Measurements from ENCODE around the gene COL16A1. TPM values are rescaled to one million over a fixed set of nuclear protein-coding genes. Genes with fewer than 3 reads are reported as not detected.

Gene COL16A1
- total RNA-seq, 2 experiments from 2014 or later, result 0.09 TPM; not detected in 1

DNA sequence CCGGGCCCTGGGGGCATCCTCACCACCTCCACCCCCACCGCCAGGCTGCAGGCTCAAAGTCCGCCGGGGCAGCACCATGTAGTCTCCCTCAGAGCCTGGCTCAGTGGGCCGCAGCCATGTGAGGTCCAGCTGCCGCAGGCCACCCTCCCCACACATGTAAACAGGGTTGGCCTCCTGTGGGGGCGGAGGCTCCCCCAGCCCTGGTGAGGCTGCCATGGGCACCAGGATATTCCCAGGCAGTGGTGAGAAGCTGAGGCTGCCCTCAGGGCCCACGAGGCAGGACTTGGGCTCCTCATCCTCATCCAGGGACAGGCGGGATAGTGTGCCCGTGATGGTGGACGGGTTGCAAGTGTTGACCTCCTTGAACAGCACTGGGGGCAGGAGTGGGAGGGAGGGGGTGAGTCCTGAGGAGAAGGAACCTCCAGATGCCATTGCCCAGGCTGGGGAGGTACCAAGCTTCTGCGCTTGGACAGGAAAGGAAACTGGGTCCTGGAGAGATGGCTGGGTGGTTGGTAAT, 27.3 kb upstream of the COL16A1 start:
- intact Hi-C loops (cut with DNase I, micrococcal nuclease), result no loop called here
- ATAC-seq (no peak), DNase-seq (no peak)
- Mint-ChIP-seq H3K27ac (no peak overlapping the region), H3K27me3 (no peaks in the 10 kb centered on the region), H3K9me3 (ENCODE audit: low read depth) (no peaks in the 10 kb centered on the region), H3K4me3 (no peak overlapping the region), H3K36me3 (ENCODE audit: low read depth) (no peaks in the 10 kb centered on the region), H3K4me1 (peaks cover 3% of the 10 kb centered on the region)
- ChIA-PET POLR2A (no interaction called here), CTCF (interaction anchor here (1.6 kb wide), 1 partner anchor 28 kb away, joined by 4 read pairs; no protein-coding TSS in a partner anchor)

DNA sequence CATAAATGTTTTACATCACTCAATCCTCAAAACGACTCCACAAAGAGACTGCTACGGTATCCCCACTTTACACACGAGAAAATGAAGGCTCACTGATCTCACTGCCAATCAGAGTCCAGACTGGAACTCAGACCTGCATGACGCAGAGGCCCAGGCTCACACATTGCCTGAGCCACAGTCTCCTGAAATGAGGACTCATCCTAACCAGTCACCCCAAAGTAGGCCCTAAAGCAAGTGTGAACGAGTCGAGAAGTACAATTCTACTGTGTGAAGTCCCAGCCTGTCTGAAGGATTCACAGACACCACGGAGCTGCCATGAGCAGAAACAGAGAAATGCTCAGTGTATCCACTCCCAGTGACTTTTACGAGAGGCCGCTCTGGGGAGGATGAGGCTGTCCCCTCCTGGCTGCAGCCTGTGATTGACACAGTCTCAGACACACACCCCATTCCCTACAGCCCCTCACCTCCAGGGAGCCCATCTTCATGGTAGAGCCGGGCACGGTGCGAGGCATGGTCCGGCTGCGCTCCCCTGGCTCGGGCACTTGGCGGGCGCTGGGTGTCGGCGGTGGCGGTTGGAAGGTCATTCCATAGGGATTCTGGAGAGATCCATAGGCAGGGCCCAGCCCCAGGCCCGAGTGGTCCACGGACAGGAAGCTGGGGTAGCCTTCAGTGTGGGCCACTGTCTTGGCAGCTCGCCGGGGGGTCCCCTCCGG, 26.7 kb upstream of the COL16A1 start:
- intact Hi-C loops (cut with DNase I, micrococcal nuclease), result no loop called here
- CTCF ChIA-PET, result no interaction called here
- no peaks in the 10 kb centered on the region for H3K27me3 Mint-ChIP-seq
- ATAC-seq (no peak), DNase-seq (no peak)
- H3K36me3 Mint-ChIP-seq (ENCODE audit: low read depth), result no peaks in the 10 kb centered on the region
- H3K4me1 Mint-ChIP-seq, result no peaks in the 10 kb centered on the region
- no peak overlapping the region for H3K4me3 Mint-ChIP-seq
- POLR2A ChIA-PET, result no interaction called here
- no peak overlapping the region for H3K27ac Mint-ChIP-seq
- H3K9me3 Mint-ChIP-seq (ENCODE audit: low read depth), result no peaks in the 10 kb centered on the region

DNA sequence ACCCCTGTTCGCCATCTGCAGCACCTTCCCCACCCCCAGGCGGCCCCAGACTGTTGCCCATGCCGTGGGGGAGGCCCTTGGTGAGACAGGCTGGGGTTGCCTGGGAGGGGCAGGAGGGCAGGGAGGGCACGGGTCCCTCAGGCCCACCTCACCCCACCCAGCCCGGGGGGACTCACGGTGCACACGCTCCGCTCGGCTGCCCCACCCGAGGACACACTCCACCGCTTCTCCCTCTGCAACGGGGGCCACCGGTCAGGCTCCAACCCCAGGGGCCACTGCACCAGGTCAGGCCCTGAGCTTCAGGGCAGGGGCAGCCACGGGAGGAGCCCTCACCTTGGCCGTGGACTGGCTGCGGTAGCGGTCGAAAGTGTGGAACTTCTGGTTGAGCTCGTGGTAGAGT, 24.0 kb upstream of the COL16A1 start:
- Mint-ChIP-seq H3K36me3 (ENCODE audit: low read depth) (no peaks in the 10 kb centered on the region), H3K4me1 (no peaks in the 10 kb centered on the region), H3K27ac (no peak overlapping the region), H3K9me3 (ENCODE audit: low read depth) (no peaks in the 10 kb centered on the region), H3K27me3 (no peaks in the 10 kb centered on the region), H3K4me3 (no peak overlapping the region)
- POLR2A ChIA-PET, result no interaction called here
- intact Hi-C loops (cut with DNase I, micrococcal nuclease), result no loop called here
- DNase-seq (no peak), ATAC-seq (no peak)
- CTCF ChIA-PET, result no interaction called here

DNA sequence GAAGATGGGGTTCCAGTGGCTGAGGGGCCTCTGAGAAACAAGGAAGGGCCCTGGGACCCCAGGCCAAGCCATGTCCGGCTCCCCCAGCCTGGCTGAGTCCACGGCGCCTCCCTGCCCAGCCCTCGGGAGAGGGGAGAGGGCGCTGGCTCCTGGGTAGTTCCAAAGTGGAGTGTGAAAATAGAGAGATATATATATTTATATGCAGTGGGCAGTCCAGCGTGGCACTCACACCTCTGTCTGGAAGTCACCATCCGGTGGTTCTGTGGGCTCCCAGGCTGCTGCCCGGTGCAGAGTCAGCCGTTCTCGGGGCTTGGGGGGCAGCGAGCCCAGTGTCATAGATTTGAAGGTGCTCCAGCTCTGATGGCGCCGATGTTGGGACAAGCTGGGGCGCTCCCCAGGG, 23.4 kb upstream of the COL16A1 start:
- Mint-ChIP-seq H3K27me3 (peaks cover 3% of the 10 kb centered on the region), H3K27ac (no peak overlapping the region), H3K9me3 (ENCODE audit: low read depth) (no peaks in the 10 kb centered on the region), H3K36me3 (ENCODE audit: low read depth) (no peaks in the 10 kb centered on the region), H3K4me1 (no peaks in the 10 kb centered on the region), H3K4me3 (no peak overlapping the region)
- POLR2A ChIA-PET, result no interaction called here
- intact Hi-C loops (cut with DNase I, micrococcal nuclease), result no loop called here
- DNase-seq (no peak), ATAC-seq (no peak)
- CTCF ChIA-PET, result no interaction called here

DNA sequence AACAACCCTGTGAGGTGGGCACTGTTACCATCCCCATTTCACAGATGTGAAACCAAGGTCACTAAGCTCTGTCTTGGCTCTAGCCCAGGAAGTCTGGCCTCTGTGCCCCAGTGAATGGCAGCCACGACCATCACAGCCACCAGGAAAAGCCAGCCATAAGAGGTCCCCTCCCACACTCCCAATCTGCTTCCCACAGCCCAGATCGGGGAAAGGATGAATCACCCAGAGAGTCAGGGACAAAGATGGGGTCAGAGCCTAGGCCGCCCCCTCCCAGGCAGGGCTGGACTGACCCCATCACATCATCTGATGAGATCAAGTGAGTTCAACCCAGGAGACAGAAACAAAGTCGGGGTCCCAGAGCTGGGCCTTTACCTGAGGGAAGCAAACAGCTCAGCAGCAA, 22.9 kb upstream of the COL16A1 start:
- Mint-ChIP-seq H3K4me3 (no peak overlapping the region), H3K4me1 (no peaks in the 10 kb centered on the region), H3K36me3 (ENCODE audit: low read depth) (no peaks in the 10 kb centered on the region), H3K27me3 (peaks cover 5% of the 10 kb centered on the region), H3K9me3 (ENCODE audit: low read depth) (no peaks in the 10 kb centered on the region), H3K27ac (no peak overlapping the region)
- intact Hi-C loops (cut with DNase I, micrococcal nuclease), result no loop called here
- POLR2A ChIA-PET, result no interaction called here
- no peak for ATAC-seq
- CTCF ChIA-PET, result interaction anchor here (1.2 kb wide), 1 partner anchor 62 kb away, joined by 5 read pairs; no protein-coding TSS in a partner anchor
- DNase-seq, result no peak

DNA sequence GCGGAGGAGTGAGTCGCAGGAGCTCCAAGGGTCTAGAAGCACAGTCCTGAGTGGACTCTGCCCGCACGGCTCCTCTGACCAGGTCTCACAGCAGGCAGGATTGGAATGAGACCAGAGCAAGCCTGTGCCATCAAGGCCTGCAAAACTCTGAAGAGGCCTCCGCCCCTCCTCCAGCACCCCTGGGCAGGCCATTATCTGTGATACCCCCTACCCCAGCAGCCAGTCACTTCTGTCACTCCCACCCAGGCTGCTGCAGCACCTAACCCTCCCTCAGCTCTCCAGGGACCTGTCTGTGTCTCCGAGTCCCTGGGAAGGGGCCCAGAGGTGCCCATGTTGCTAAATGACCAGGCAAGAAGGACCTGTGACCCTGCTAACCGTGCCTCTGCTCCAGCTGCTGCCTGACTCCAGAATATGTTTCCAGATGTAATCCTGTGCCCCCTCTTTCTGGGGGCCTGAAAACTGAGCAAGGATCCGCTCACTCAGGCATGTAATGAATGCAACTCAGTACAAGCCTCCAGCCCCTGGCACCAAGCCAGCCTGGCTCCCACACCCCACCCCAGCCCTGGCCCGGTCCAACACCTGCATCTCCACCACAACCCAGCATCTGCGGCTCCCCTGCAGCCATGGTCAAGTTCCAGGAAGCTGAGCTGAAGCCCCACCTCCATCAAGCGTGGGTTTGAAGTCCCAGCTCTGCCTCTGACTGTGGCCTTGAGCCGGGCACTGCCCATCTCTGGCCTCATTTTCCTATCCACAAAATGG, 22.1 kb upstream of the COL16A1 start:
- H3K36me3 Mint-ChIP-seq (ENCODE audit: low read depth), result no peaks in the 10 kb centered on the region
- DNase-seq, result no peak
- H3K9me3 Mint-ChIP-seq (ENCODE audit: low read depth), result no peaks in the 10 kb centered on the region
- ChIA-PET POLR2A (no interaction called here), CTCF (interaction anchor here (1.0 to 1.2 kb wide), 2 partner anchors 14 to 63 kb away, joined by 3 to 5 read pairs; no protein-coding TSS in a partner anchor)
- peaks cover 5% of the 10 kb centered on the region for H3K27me3 Mint-ChIP-seq
- intact Hi-C loops (cut with DNase I, micrococcal nuclease), result no loop called here
- ATAC-seq, result no peak
- H3K4me3 Mint-ChIP-seq, result no peak overlapping the region
- H3K27ac Mint-ChIP-seq, result no peak overlapping the region
- no peaks in the 10 kb centered on the region for H3K4me1 Mint-ChIP-seq

DNA sequence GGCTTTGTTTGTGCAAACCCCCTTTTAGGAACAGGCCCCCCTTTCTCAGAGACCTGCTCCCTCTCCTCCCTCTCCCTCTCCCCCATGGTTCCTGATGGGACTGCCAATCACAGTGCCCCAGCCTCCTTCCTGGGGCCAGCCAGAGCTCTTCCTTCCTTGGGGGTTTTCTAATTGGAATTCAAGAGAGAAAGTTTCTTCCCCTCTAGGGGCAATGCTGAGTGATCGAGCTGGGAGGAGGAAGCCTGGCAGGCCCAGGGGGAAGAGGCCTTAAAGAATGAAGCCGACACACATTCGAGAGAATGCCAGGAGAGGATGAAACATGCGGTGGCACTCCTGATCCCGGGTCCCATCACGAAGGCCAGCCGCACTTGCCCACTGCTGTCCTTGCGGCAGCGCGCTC, 21.3 kb upstream of the COL16A1 start:
- H3K9me3 Mint-ChIP-seq (ENCODE audit: low read depth), result no peaks in the 10 kb centered on the region
- H3K36me3 Mint-ChIP-seq (ENCODE audit: low read depth), result no peaks in the 10 kb centered on the region
- DNase-seq (no peak), ATAC-seq (no peak)
- no peak overlapping the region for H3K4me3 Mint-ChIP-seq
- ChIA-PET CTCF (interaction anchor here (1.0 kb wide), 1 partner anchor 13 kb away, joined by 3 read pairs; no protein-coding TSS in a partner anchor), POLR2A (no interaction called here)
- intact Hi-C loops (cut with DNase I, micrococcal nuclease), result no loop called here
- H3K27me3 Mint-ChIP-seq, result peaks cover 5% of the 10 kb centered on the region
- no peak overlapping the region for H3K27ac Mint-ChIP-seq
- H3K4me1 Mint-ChIP-seq, result no peaks in the 10 kb centered on the region

DNA sequence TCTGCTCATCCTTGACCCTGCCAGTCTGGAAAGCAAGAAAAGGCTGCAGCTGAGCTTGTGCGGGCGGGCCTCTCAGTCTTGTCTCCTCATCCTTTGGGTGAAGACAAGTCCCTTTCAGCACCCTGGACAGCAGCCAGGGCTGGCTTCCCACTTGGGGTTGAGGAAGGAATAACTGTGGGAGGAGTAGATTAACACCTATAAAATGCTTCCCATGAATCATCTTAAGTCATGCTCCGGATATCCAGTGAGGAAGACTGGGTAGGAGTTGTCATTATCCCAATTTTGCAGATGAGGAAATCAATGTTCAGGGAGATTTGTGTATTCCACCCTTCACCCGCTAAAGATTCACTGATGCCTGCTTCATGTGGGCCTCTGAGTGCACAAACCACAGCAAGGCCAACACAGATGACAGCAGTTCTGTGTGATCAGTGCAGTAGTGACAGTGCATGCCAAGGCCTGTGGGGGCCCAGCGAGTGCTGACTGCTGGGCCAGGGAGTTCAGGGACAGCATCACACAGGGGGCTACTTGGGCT, 20.1 kb upstream of the COL16A1 start:
- H3K9me3 Mint-ChIP-seq (ENCODE audit: low read depth), result no peaks in the 10 kb centered on the region
- intact Hi-C loops (cut with DNase I, micrococcal nuclease), result no loop called here

DNA sequence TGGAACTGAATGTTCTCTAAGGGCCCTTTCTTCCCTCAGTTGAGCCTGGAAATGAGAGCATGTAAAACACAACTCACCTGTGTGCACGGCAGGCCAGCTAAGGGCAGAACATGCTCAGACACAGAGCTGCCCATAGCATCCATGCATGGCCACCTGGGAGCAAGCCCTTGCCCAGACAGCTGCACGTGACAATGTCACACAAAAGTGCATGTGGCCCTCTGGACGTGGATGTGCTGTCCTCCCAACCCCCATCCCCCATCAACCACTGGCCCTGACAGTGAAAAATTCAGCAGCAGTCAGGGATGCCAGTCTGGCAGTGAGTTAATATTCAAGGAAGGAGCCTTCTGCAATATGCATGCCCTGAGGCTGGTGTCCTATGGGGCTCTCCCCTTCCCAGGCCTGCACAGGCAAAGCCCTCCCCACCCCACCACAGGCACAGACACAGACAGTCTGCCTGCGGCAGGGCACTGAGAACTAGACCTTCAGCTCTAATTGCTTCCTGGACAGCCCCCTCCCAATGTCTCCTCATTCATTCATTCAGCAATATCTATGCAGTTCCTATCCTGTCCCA, 14.6 kb upstream of the COL16A1 start:
- DNase-seq, result no peak
- ChIA-PET CTCF (interaction anchor here (0.7 to 1.7 kb wide), 4 partner anchors 27 to 1173 kb away, joined by 3 to 7 read pairs (median 3); no protein-coding TSS in a partner anchor), POLR2A (no interaction called here)
- Mint-ChIP-seq H3K36me3 (ENCODE audit: low read depth) (no peaks in the 10 kb centered on the region), H3K9me3 (ENCODE audit: low read depth) (no peaks in the 10 kb centered on the region), H3K4me1 (peaks cover 12% of the 10 kb centered on the region), H3K27me3 (peaks cover 36% of the 10 kb centered on the region), H3K27ac (no peak overlapping the region), H3K4me3 (no peak overlapping the region)
- no peak for ATAC-seq
- intact Hi-C loops (cut with DNase I, micrococcal nuclease), result no loop called here

More for the DNA sequence above, 20.1 kb upstream of the COL16A1 start:
- DNase-seq (peak; percentile 78), ATAC-seq (no peak)
- Mint-ChIP-seq H3K4me1 (no peaks in the 10 kb centered on the region), H3K27ac (no peak overlapping the region), H3K27me3 (peaks cover 5% of the 10 kb centered on the region), H3K36me3 (ENCODE audit: low read depth) (no peaks in the 10 kb centered on the region), H3K4me3 (no peak overlapping the region)
- ChIA-PET CTCF (no interaction called here), POLR2A (no interaction called here)

DNA sequence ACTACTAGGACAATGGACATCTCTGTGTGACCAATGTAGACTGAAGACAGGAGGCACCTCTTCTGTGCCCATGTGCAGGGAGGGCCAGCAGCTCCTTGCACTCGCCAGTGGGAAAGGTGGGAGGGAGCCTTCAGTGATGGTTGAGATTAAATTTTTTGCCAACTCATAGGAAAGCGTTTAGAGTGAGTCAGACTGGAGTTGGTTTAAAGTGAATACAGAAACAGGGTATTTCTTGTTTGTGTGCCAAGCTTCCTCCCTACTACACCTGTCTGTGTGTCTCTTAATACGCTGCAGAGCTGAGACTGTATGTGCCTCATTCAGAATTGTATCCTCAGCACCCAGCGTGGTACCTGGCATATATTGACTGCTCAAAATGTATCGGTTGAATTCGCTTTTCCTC, 13.5 kb upstream of the COL16A1 start:
- ATAC-seq (no peak), DNase-seq (no peak)
- intact Hi-C loops (cut with DNase I, micrococcal nuclease), result no loop called here
- Mint-ChIP-seq H3K4me1 (peaks cover 12% of the 10 kb centered on the region), H3K9me3 (ENCODE audit: low read depth) (no peaks in the 10 kb centered on the region), H3K4me3 (no peak overlapping the region), H3K27me3 (peaks cover 41% of the 10 kb centered on the region), H3K27ac (no peak overlapping the region), H3K36me3 (ENCODE audit: low read depth) (no peaks in the 10 kb centered on the region)
- ChIA-PET POLR2A (no interaction called here), CTCF (interaction anchor here (0.6 to 1.7 kb wide), 11 partner anchors 12 to 1174 kb away, joined by 3 to 7 read pairs (median 3); no protein-coding TSS in a partner anchor)

DNA sequence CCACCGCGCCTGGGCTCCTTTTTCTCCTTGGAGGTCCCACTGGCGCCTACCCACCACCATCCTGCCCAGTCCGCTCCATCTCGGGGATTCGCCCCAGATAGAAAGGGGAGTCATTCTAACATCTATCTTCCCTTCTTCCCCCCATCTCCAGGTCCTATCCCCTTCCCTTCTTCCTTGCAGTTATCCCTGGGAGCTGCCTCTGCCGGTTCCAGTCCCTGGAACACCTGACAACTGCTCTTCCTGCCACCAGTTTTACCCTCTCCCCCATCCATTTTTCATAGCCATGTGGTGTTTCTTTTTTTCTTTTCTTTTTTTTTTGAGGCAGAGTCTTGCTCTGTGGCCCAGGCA, 12.0 kb upstream of the COL16A1 start:
- Mint-ChIP-seq H3K4me1 (peaks cover 12% of the 10 kb centered on the region), H3K9me3 (ENCODE audit: low read depth) (no peaks in the 10 kb centered on the region), H3K27me3 (peaks cover 41% of the 10 kb centered on the region), H3K4me3 (peak overlapping the region; percentile 4), H3K36me3 (ENCODE audit: low read depth) (no peaks in the 10 kb centered on the region), H3K27ac (no peak overlapping the region)
- intact Hi-C loops (cut with DNase I, micrococcal nuclease), result loop anchor here in 1 of 2 experiments (2.0 kb wide), 1 partner anchor 73 kb away; no protein-coding TSS in a partner anchor
- no peak for DNase-seq
- CTCF ChIA-PET, result interaction anchor here (0.6 to 1.6 kb wide), 10 partner anchors 12 to 308 kb away, joined by 3 to 6 read pairs (median 3); partner anchors contain the start of gene COL16A1
- no peak for ATAC-seq
- POLR2A ChIA-PET, result no interaction called here

Data from activated CD4-positive, alpha-beta T cell treated with anti-CD3 and anti-CD28 coated beads for 36 hours (primary cell).